ENCODE measurements around the gene DNAJC16. TPM values are rescaled to one million over a fixed set of nuclear protein-coding genes. Genes with fewer than 3 reads are reported as not detected.

Gene DNAJC16
- total and polyA plus RNA-seq, 2 of the 13 experiments (the other 11 are each of a cell fraction or from before 2014, with no cell fraction given), result 11.4 to 15.4 TPM

DNA sequence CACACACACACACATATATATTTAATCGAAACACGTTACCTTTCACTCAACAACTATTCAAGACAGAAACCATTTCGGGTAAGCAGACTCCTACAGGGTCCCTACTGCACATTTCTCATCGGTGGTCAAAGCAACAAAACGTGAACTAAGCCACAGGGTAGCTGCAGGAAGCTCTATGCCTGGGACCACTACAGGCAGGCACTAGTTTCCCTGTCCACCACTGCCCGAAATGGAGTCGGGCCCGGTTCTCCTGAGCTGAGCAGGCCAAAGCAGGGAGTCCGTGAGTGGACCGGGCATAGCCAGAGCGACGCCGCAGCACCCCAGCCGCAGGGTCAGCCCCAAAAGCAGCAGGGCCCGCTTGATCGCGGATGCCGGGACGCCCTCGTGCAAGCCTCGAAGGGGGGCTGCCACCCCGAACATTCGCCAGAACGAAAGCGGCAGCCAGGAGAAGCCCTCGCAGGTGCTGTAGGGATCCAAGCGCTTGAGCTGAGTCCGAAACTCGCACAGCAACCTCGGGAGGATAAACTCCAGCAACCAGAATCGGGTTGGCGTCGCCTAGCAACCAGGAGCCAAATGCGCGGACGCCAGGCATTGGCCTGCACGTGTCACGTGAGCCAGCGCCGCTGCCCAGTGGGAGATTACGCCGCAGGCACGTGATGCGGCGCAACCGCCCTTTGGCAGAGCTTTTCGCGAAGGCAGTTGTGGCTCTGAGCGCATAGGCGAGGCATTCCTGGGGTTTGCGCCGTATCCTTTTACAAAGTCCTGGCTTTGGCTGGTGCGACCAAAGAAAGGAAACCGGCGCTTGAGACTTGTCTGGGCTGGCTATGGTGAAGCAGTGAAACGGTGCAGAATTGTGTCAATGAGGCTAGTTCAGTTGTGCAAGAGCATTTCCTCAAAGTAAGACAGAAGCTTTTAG, 76.7 kb downstream of the DNAJC16 start (continued):
- TF ChIP-seq, protein P1, sequence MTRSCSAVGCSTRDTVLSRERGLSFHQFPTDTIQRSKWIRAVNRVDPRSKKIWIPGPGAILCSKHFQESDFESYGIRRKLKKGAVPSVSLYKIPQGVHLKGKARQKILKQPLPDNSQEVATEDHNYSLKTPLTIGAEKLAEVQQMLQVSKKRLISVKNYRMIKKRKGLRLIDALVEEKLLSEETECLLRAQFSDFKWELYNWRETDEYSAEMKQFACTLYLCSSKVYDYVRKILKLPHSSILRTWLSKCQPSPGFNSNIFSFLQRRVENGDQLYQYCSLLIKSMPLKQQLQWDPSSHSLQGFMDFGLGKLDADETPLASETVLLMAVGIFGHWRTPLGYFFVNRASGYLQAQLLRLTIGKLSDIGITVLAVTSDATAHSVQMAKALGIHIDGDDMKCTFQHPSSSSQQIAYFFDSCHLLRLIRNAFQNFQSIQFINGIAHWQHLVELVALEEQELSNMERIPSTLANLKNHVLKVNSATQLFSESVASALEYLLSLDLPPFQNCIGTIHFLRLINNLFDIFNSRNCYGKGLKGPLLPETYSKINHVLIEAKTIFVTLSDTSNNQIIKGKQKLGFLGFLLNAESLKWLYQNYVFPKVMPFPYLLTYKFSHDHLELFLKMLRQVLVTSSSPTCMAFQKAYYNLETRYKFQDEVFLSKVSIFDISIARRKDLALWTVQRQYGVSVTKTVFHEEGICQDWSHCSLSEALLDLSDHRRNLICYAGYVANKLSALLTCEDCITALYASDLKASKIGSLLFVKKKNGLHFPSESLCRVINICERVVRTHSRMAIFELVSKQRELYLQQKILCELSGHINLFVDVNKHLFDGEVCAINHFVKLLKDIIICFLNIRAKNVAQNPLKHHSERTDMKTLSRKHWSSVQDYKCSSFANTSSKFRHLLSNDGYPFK (CRISPR knock-in tag; IDR thresholded peaks at IDR 0.05; ENCODE audit: borderline replicate concordance), result peak; percentile 87
- TF ChIP-seq, protein P2, sequence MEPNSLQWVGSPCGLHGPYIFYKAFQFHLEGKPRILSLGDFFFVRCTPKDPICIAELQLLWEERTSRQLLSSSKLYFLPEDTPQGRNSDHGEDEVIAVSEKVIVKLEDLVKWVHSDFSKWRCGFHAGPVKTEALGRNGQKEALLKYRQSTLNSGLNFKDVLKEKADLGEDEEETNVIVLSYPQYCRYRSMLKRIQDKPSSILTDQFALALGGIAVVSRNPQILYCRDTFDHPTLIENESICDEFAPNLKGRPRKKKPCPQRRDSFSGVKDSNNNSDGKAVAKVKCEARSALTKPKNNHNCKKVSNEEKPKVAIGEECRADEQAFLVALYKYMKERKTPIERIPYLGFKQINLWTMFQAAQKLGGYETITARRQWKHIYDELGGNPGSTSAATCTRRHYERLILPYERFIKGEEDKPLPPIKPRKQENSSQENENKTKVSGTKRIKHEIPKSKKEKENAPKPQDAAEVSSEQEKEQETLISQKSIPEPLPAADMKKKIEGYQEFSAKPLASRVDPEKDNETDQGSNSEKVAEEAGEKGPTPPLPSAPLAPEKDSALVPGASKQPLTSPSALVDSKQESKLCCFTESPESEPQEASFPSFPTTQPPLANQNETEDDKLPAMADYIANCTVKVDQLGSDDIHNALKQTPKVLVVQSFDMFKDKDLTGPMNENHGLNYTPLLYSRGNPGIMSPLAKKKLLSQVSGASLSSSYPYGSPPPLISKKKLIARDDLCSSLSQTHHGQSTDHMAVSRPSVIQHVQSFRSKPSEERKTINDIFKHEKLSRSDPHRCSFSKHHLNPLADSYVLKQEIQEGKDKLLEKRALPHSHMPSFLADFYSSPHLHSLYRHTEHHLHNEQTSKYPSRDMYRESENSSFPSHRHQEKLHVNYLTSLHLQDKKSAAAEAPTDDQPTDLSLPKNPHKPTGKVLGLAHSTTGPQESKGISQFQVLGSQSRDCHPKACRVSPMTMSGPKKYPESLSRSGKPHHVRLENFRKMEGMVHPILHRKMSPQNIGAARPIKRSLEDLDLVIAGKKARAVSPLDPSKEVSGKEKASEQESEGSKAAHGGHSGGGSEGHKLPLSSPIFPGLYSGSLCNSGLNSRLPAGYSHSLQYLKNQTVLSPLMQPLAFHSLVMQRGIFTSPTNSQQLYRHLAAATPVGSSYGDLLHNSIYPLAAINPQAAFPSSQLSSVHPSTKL (CRISPR knock-in tag; IDR thresholded peaks at IDR 0.05), result peak; percentile 69
- TF ChIP-seq ZNF589 (CRISPR knock-in tag; conservative IDR thresholded peaks at IDR 0.05), result no peak
- no peak for TF ChIP-seq PHB2 (IDR thresholded peaks at IDR 0.05; ENCODE audit: partially characterized antibody)
- TF ChIP-seq E2F5 (CRISPR knock-in tag; conservative IDR thresholded peaks at IDR 0.05), result no peak
- peak; percentile 82; the same call in 1 of the 2 replicates for TF ChIP-seq TOPORS (CRISPR knock-in tag; IDR thresholded peaks at IDR 0.05)
- TF ChIP-seq ZBTB7B (CRISPR knock-in tag; IDR thresholded peaks at IDR 0.05), result 0 out of 2 replicates have a peak, but pooled peaks have one; percentile 29
- TF ChIP-seq KMT2A (CRISPR knock-in tag; IDR thresholded peaks at IDR 0.05), result peak; percentile 83
- 0 out of 2 replicates have a peak, but pooled peaks have one; percentile 50 for TF ChIP-seq HIVEP1 (CRISPR knock-in tag; IDR thresholded peaks at IDR 0.05)
- TF ChIP-seq, protein P3, sequence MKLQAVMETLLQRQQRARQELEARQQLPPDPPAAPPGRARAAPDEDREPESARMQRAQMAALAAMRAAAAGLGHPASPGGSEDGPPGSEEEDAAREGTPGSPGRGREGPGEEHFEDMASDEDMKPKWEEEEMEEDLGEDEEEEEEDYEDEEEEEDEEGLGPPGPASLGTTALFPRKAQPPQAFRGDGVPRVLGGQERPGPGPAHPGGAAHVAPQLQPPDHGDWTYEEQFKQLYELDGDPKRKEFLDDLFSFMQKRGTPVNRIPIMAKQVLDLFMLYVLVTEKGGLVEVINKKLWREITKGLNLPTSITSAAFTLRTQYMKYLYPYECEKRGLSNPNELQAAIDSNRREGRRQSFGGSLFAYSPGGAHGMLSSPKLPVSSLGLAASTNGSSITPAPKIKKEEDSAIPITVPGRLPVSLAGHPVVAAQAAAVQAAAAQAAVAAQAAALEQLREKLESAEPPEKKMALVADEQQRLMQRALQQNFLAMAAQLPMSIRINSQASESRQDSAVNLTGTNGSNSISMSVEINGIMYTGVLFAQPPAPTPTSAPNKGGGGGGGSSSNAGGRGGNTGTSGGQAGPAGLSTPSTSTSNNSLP (IDR thresholded peaks at IDR 0.05; ENCODE audit: low read depth, low read length), result no peak
- TF ChIP-seq ATF2 (CRISPR knock-in tag; IDR thresholded peaks at IDR 0.05), result no peak
- no peak for TF ChIP-seq MAF1 (CRISPR knock-in tag; IDR thresholded peaks at IDR 0.05; ENCODE audit: borderline replicate concordance)
- peak; percentile 88; the same call in 1 of the 2 replicates for TF ChIP-seq KAT8 (CRISPR knock-in tag; IDR thresholded peaks at IDR 0.05)
- TF ChIP-seq, protein P4, sequence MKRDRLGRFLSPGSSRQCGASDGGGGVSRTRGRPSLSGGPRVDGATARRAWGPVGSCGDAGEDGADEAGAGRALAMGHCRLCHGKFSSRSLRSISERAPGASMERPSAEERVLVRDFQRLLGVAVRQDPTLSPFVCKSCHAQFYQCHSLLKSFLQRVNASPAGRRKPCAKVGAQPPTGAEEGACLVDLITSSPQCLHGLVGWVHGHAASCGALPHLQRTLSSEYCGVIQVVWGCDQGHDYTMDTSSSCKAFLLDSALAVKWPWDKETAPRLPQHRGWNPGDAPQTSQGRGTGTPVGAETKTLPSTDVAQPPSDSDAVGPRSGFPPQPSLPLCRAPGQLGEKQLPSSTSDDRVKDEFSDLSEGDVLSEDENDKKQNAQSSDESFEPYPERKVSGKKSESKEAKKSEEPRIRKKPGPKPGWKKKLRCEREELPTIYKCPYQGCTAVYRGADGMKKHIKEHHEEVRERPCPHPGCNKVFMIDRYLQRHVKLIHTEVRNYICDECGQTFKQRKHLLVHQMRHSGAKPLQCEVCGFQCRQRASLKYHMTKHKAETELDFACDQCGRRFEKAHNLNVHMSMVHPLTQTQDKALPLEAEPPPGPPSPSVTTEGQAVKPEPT (CRISPR knock-in tag; IDR thresholded peaks at IDR 0.05; ENCODE audit: low read depth), result no peak
- no peak for TF ChIP-seq CBX1 (IDR thresholded peaks at IDR 0.05; ENCODE audit: low read depth)

All from HepG2 (cell line).